Measurements from ENCODE around the gene LAMC3.

The LAMC3 gene

GRCh38 chr9:131020388-131020787 lies 11.4 kb downstream of the LAMC3 start:
- Mint-ChIP-seq H3K36me3 (ENCODE audit: low read depth) (no peaks in the 10 kb centered on the region), H3K4me1 (ENCODE audit: low read depth) (no peaks in the 10 kb centered on the region), H3K4me3 (no peak overlapping the region), H3K27ac (no peak overlapping the region), H3K9me3 (no peaks in the 10 kb centered on the region), H3K27me3 (peaks cover 13% of the 10 kb centered on the region)
- no peak for DNase-seq

- no peak for DNase-seq
- no peaks in the 10 kb centered on the region for H3K36me3 Mint-ChIP-seq (ENCODE audit: low read depth)
- no peaks in the 10 kb centered on the region for H3K9me3 Mint-ChIP-seq
- H3K27me3 Mint-ChIP-seq = peaks cover 15% of the 10 kb centered on the region
- no peak overlapping the region for H3K4me3 Mint-ChIP-seq
- no peak overlapping the region for H3K27ac Mint-ChIP-seq
- H3K4me1 Mint-ChIP-seq (ENCODE audit: low read depth) = no peaks in the 10 kb centered on the region
These were observed 11.9 kb downstream of the LAMC3 start for GRCh38 chr9:131020862-131021261.

DNA sequence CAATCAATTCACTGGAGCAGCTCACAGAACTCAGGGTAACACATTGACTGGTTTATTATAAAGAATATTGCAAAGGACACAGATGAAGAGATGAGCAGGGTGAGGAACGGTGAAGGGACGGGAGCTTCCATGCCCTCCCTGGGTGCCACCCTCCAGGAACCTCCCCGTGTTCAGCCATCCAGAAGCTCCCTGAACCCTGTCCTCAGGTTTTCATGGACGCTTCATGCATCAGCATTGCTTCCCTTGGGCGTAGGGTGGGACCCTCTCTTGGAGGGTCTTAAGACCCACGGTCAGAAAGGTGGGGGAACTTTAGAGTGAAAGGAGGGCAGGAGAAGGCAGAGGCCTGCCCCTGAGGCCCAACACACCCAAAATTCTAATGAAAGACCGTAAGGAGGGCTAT lies 12.8 kb downstream of the LAMC3 start:
- Mint-ChIP-seq H3K27me3 (peaks cover 11% of the 10 kb centered on the region), H3K4me3 (no peak overlapping the region), H3K27ac (no peak overlapping the region), H3K9me3 (no peaks in the 10 kb centered on the region), H3K36me3 (ENCODE audit: low read depth) (no peaks in the 10 kb centered on the region), H3K4me1 (ENCODE audit: low read depth) (no peaks in the 10 kb centered on the region)
- DNase-seq = no peak

DNA sequence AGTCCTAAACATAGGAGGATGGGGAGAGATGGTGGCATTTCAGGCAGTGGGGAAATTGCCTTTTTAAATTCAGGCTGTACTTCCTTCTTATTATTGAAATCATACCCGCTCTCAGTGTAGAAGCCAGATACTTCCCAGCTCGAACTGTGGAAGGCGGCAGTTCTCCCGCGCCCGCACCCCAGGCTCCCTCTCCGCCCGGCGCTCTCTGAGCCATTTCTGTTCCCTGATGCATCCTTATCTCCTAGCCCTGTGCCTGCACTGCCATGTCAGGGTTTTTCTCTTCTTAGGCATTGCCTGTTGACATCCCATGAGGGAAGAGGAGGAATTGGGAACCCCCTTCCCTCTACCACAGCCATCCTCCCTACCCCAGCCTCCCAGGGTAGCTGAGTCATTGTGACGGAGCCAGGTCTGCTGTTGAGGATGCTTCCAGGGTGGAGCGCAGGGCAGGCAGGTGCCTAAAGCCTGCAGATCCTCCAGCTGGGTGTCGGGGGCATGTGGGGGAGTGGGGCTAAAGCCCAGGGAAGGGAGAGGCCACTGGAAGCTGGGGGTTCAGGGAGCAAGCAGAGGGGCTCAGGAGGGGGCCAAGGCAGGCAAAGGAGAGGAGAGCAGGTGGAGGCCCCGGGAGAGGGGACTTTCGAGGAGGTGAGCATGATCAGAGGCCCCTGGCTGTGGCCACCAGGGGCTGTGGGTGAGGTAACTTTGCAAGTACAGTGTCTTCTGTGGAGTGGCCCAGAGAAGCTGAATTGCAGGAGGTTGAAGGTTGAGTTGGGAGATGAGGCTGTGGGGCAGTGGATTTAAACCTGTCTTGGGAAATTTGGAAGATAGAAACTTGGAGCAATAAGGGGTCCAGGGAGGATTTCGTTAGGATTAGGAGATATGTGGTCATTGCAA lies 16.2 kb downstream of the LAMC3 start:
- Mint-ChIP-seq H3K27ac (no peak overlapping the region), H3K27me3 (peaks cover 7% of the 10 kb centered on the region), H3K36me3 (ENCODE audit: low read depth) (no peaks in the 10 kb centered on the region), H3K4me1 (ENCODE audit: low read depth) (no peaks in the 10 kb centered on the region), H3K4me3 (no peak overlapping the region), H3K9me3 (no peaks in the 10 kb centered on the region)
- DNase-seq = no peak

- H3K36me3 Mint-ChIP-seq (ENCODE audit: low read depth) = no peaks in the 10 kb centered on the region
- H3K27me3 Mint-ChIP-seq = peaks cover 7% of the 10 kb centered on the region
- no peaks in the 10 kb centered on the region for H3K4me1 Mint-ChIP-seq (ENCODE audit: low read depth)
- H3K9me3 Mint-ChIP-seq = no peaks in the 10 kb centered on the region
- no peak for DNase-seq
- no peak overlapping the region for H3K27ac Mint-ChIP-seq
- no peak overlapping the region for H3K4me3 Mint-ChIP-seq
These were observed 17.2 kb downstream of the LAMC3 start for GRCh38 chr9:131025953-131026858.

DNA sequence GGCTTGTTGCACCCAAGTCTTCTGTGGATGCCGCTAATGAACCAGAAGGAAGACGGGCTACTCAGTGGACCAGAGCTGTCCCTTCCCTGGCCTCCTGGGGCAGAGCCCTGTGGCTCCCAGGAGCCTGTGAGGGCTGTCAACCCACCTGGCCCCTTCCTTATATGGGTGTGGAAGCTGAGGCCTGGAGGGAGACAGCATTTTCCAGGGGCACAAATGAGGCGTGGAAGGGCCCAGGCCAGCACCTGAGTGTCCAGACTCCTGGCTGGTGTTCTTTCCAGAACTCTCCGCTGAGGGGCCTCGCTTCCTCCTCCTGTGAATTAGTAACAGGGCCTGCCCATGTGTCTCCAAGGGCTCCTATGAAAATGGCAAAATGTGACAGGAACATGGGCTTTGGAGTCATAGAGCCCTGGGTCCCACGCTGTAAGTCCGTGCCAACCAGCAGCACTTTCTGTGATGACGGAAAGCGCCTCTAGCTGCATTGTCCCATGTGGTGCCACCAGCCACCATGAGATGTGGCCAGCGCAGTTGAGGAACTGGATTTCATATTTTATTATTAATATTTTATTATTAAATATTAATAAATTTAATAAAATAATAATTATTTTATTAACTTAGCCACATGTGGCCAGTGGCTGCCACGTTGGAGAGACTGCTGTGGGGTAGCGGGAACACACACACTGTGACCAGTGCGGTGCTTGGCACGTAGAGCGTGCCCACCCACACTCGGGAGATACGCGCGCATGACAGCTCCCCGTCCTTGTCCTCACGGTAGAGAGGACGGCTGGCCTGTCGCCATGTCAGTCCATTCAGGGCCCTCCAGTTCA lies 18.3 kb downstream of the LAMC3 start:
- Mint-ChIP-seq H3K9me3 (no peaks in the 10 kb centered on the region), H3K27ac (no peak overlapping the region), H3K27me3 (peaks cover 7% of the 10 kb centered on the region), H3K4me1 (ENCODE audit: low read depth) (no peaks in the 10 kb centered on the region), H3K36me3 (ENCODE audit: low read depth) (no peaks in the 10 kb centered on the region), H3K4me3 (no peak overlapping the region)
- DNase-seq = no peak

GRCh38 chr9:131027872-131028179 lies 18.9 kb downstream of the LAMC3 start:
- no peak for DNase-seq
- no peaks in the 10 kb centered on the region for H3K36me3 Mint-ChIP-seq (ENCODE audit: low read depth)
- peaks cover 6% of the 10 kb centered on the region for H3K27me3 Mint-ChIP-seq
- H3K4me3 Mint-ChIP-seq = no peak overlapping the region
- H3K27ac Mint-ChIP-seq = no peak overlapping the region
- no peaks in the 10 kb centered on the region for H3K9me3 Mint-ChIP-seq
- no peaks in the 10 kb centered on the region for H3K4me1 Mint-ChIP-seq (ENCODE audit: low read depth)

- Mint-ChIP-seq H3K4me1 (ENCODE audit: low read depth) (no peaks in the 10 kb centered on the region), H3K27ac (no peak overlapping the region), H3K9me3 (no peaks in the 10 kb centered on the region), H3K36me3 (ENCODE audit: low read depth) (no peaks in the 10 kb centered on the region), H3K4me3 (no peak overlapping the region), H3K27me3 (peaks cover 4% of the 10 kb centered on the region)
- DNase-seq = no peak
These were observed 19.4 kb downstream of the LAMC3 start for GRCh38 chr9:131028221-131028884.

GRCh38 chr9:131028931-131029573 lies 20.1 kb downstream of the LAMC3 start:
- Mint-ChIP-seq H3K27me3 (peaks cover 4% of the 10 kb centered on the region), H3K4me3 (no peak overlapping the region), H3K4me1 (ENCODE audit: low read depth) (no peaks in the 10 kb centered on the region), H3K27ac (no peak overlapping the region), H3K9me3 (no peaks in the 10 kb centered on the region), H3K36me3 (ENCODE audit: low read depth) (no peaks in the 10 kb centered on the region)
- no peak for DNase-seq

DNA sequence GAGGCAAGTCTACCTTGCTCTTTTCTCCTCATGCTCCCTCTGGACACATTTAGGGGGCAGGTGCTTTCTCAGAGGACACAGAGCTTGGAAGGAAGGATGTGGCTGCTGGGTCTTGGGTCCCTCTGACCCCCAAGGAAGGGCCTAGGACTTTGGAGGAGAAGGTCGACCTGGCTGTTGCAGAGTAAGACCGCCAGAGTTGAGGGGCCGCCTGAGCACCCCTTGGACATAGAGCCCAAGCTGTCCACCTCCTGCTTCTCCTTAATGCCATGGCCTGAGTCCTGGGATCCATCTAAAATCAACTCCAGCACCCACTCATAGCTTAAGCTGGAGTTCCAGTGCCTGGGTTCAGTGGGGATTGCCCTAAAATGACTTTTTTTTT lies 20.6 kb downstream of the LAMC3 start:
- H3K36me3 Mint-ChIP-seq (ENCODE audit: low read depth) = no peaks in the 10 kb centered on the region
- H3K27ac Mint-ChIP-seq = no peak overlapping the region
- no peaks in the 10 kb centered on the region for H3K4me1 Mint-ChIP-seq (ENCODE audit: low read depth)
- no peak overlapping the region for H3K4me3 Mint-ChIP-seq
- DNase-seq = no peak
- H3K9me3 Mint-ChIP-seq = no peaks in the 10 kb centered on the region
- H3K27me3 Mint-ChIP-seq = peaks cover 4% of the 10 kb centered on the region

DNA sequence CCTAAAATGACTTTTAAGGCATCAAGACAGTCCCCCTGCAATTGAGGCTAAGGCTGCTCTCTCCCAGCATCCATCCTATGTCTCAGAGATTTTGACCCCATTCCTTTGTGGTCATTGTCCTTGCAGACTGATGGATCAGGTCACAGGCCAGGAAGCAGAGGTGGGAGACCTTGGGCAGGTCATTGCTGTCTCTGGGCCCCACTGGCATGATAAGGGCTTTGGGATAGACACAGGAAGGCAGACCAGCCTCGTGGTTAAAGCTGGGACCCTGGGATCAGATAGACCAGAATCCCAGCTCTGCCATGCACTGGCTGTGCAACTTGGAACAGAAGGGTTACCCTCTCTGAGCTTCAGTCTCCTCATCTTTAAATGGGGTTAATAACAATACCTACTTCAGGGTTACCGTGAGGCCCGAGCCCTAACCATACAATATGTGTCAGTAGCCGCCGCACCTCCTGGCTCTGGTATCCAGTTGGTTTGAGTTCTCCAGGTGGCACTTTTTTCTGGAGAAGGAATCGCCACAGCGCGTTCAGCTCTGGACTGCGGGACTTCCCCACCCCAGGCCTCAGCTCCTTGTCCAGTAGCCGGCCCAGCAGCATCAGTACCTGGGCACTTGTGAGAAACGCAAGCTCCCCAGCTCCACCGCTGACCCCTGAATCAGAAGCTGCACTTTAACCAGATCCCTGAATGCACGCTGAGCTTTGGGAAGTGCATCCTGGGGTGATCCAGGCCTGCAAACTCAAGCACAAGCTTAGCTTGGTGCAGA lies 21.4 kb downstream of the LAMC3 start:
- Mint-ChIP-seq H3K36me3 (ENCODE audit: low read depth) (no peaks in the 10 kb centered on the region), H3K27ac (no peak overlapping the region), H3K9me3 (no peaks in the 10 kb centered on the region), H3K4me1 (ENCODE audit: low read depth) (no peaks in the 10 kb centered on the region), H3K27me3 (peaks cover 4% of the 10 kb centered on the region), H3K4me3 (no peak overlapping the region)
- DNase-seq = no peak

DNA sequence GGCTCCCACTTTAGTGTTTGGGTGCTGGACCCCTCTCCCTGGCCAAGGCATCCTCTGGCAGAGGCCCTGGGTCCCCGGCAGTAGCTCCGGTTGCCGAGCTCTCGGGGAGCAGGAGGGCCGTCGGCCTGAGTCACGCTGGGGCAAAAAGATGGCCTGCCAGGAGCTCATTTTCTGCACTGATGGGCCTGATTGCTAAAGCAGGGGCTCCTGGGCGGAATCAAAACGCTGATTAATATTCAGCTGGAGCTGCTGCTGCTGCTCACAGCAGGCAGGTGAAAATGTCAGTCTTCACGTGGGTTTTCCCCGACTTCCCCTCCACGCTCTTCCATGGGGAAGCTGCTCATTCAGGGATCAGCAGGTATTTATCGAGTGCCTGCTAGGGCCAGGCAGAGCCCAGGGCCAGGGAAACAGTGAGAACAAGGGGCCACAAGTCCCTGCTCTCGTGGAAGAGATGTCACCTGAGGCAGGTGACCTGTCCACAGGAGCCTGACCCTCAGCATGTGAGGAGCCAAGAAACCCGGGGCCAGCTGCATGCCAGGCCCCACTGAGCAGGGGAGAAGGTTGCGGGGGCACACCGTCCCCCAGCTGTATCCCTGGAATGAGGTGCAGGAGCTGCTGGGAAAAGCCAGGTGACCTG lies 22.1 kb downstream of the LAMC3 start:
- Mint-ChIP-seq H3K9me3 (no peaks in the 10 kb centered on the region), H3K27ac (no peak overlapping the region), H3K4me3 (no peak overlapping the region)

DNA sequence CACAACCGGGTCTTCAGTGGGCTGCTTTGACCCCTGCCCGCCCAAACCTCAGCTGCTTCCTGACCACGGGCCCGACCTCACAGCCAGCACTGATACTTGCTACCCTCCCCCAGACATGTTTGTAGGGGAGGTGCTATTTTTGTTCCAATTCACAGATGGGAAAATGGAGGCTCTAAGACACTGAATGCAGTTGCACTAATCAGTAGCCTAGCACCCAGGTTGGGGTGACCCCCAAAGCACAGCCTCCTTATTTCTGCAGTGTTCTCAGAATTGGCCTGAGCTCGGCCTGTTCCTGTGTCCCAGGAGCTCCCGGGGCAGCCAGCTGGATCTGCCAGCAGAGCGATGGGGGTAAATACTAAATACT lies 22.6 kb downstream of the LAMC3 start:
- Mint-ChIP-seq H3K9me3 (no peaks in the 10 kb centered on the region), H3K27me3 (no peaks in the 10 kb centered on the region), H3K27ac (no peak overlapping the region), H3K36me3 (ENCODE audit: low read depth) (no peaks in the 10 kb centered on the region), H3K4me1 (ENCODE audit: low read depth) (no peaks in the 10 kb centered on the region), H3K4me3 (no peak overlapping the region)
- DNase-seq = no peak

More for the DNA sequence above, 22.1 kb downstream of the LAMC3 start:
- no peaks in the 10 kb centered on the region for H3K27me3 Mint-ChIP-seq
- no peak for DNase-seq
- no peaks in the 10 kb centered on the region for H3K36me3 Mint-ChIP-seq (ENCODE audit: low read depth)
- no peaks in the 10 kb centered on the region for H3K4me1 Mint-ChIP-seq (ENCODE audit: low read depth)
